ENCODE measurements around the gene DCLK1.
"Not testable (repeated sequence)": the region's sequence is repeated elsewhere in the genome, so short reads cannot be mapped to it uniquely, and the experiment has no call there.

The DCLK1 gene

GRCh38 chr13:36130552-36131221 lies 495 bp downstream of the DCLK1 start:
- no peak for DNase-seq

- no peak for DNase-seq
Measured at GRCh38 chr13:36130193-36130551, 1.0 kb downstream of the DCLK1 start.

GRCh38 chr13:36129539-36129938 lies 1.6 kb downstream of the DCLK1 start:
- no peak for DNase-seq

- no peak for DNase-seq
Measured at GRCh38 chr13:36126491-36126890, 4.7 kb downstream of the DCLK1 start.

GRCh38 chr13:36125841-36126240 lies 5.3 kb downstream of the DCLK1 start:
- DNase-seq, result no peak

GRCh38 chr13:36124236-36124822 lies 6.9 kb downstream of the DCLK1 start:
- no peak for DNase-seq

- no peak for DNase-seq
Measured at GRCh38 chr13:36115306-36115705, 15.9 kb downstream of the DCLK1 start.

GRCh38 chr13:36114233-36114632 lies 16.9 kb downstream of the DCLK1 start:
- DNase-seq, result no peak

- no peak for DNase-seq
Measured at GRCh38 chr13:36108954-36109353, 22.2 kb downstream of the DCLK1 start.

- no peak for DNase-seq
Measured at GRCh38 chr13:36108342-36108741, 22.8 kb downstream of the DCLK1 start.

- no peak for DNase-seq
Measured at GRCh38 chr13:36107521-36107920, 23.7 kb downstream of the DCLK1 start.

GRCh38 chr13:36105726-36106125 lies 25.5 kb downstream of the DCLK1 start:
- DNase-seq, result no peak

GRCh38 chr13:36102721-36103120 lies 28.5 kb downstream of the DCLK1 start:
- no peak for DNase-seq

GRCh38 chr13:36101907-36102306 lies 29.3 kb downstream of the DCLK1 start:
- DNase-seq, result not testable (repeated sequence)

- no peak for DNase-seq
Measured at GRCh38 chr13:36101157-36101556, 30.0 kb downstream of the DCLK1 start.

- no peak for DNase-seq
Measured at GRCh38 chr13:36098080-36098479, 33.1 kb downstream of the DCLK1 start.

- no peak for DNase-seq
Measured at GRCh38 chr13:36096461-36097416, 34.4 kb downstream of the DCLK1 start.

GRCh38 chr13:36094478-36094877 lies 36.7 kb downstream of the DCLK1 start:
- no peak for DNase-seq

- DNase-seq, result no peak
Measured at GRCh38 chr13:36090592-36090991, 40.6 kb downstream of the DCLK1 start.

- no peak for DNase-seq
Measured at GRCh38 chr13:36089130-36089647, 42.0 kb downstream of the DCLK1 start.

- DNase-seq, result no peak
Measured at GRCh38 chr13:36088463-36088862, 42.7 kb downstream of the DCLK1 start.

- DNase-seq, result no peak
Measured at GRCh38 chr13:36088001-36088400, 43.2 kb downstream of the DCLK1 start.

- DNase-seq, result no peak
Measured at GRCh38 chr13:36086117-36086516, 45.1 kb downstream of the DCLK1 start.

GRCh38 chr13:36084131-36084530 lies 47.1 kb downstream of the DCLK1 start:
- DNase-seq, result no peak
